Measurements from ENCODE around the gene SP140L.

The SP140L gene

GRCh38 chr2:230317366-230317765 is 9.6 kb upstream of the SP140L start:
- Mint-ChIP-seq H3K27me3 (ENCODE audit: low read depth) (no peaks in the 10 kb centered on the region), H3K9me3 (peaks cover 9% of the 10 kb centered on the region), H3K4me1 (ENCODE audit: low read depth) (peaks cover 54% of the 10 kb centered on the region), H3K4me3 (no peak overlapping the region), H3K36me3 (ENCODE audit: low read depth) (peaks cover 57% of the 10 kb centered on the region), H3K27ac (peak overlapping the region; percentile 91)

GRCh38 chr2:230318190-230319121 is 8.5 kb upstream of the SP140L start:
- H3K36me3 Mint-ChIP-seq (ENCODE audit: low read depth) = peaks cover 52% of the 10 kb centered on the region
- H3K27ac Mint-ChIP-seq = peak overlapping the region; percentile 91
- peaks cover 14% of the 10 kb centered on the region for H3K9me3 Mint-ChIP-seq
- H3K27me3 Mint-ChIP-seq (ENCODE audit: low read depth) = no peaks in the 10 kb centered on the region
- peak overlapping the region; percentile 74 for H3K4me3 Mint-ChIP-seq
- peaks cover 59% of the 10 kb centered on the region for H3K4me1 Mint-ChIP-seq (ENCODE audit: low read depth)

- H3K27me3 Mint-ChIP-seq (ENCODE audit: low read depth) = no peaks in the 10 kb centered on the region
- peaks cover 14% of the 10 kb centered on the region for H3K9me3 Mint-ChIP-seq
- peaks cover 57% of the 10 kb centered on the region for H3K4me1 Mint-ChIP-seq (ENCODE audit: low read depth)
- peak overlapping the region; percentile 74 for H3K4me3 Mint-ChIP-seq
- H3K36me3 Mint-ChIP-seq (ENCODE audit: low read depth) = peaks cover 43% of the 10 kb centered on the region
- peak overlapping the region; percentile 91 for H3K27ac Mint-ChIP-seq
These were observed 7.7 kb upstream of the SP140L start for GRCh38 chr2:230319211-230319862.

- Mint-ChIP-seq H3K4me1 (ENCODE audit: low read depth) (peaks cover 59% of the 10 kb centered on the region), H3K27me3 (ENCODE audit: low read depth) (no peaks in the 10 kb centered on the region), H3K36me3 (ENCODE audit: low read depth) (peaks cover 35% of the 10 kb centered on the region), H3K9me3 (peaks cover 14% of the 10 kb centered on the region), H3K4me3 (no peak overlapping the region), H3K27ac (peak overlapping the region; percentile 58)
These were observed 6.0 kb upstream of the SP140L start for GRCh38 chr2:230321031-230321430.

- Mint-ChIP-seq H3K27ac (peak overlapping the region; percentile 16), H3K36me3 (ENCODE audit: low read depth) (peaks cover 38% of the 10 kb centered on the region), H3K4me3 (peak overlapping the region; percentile 5), H3K4me1 (ENCODE audit: low read depth) (peaks cover 60% of the 10 kb centered on the region), H3K27me3 (ENCODE audit: low read depth) (no peaks in the 10 kb centered on the region), H3K9me3 (peaks cover 14% of the 10 kb centered on the region)
These were observed 4.2 kb upstream of the SP140L start for GRCh38 chr2:230322561-230323384.

DNA sequence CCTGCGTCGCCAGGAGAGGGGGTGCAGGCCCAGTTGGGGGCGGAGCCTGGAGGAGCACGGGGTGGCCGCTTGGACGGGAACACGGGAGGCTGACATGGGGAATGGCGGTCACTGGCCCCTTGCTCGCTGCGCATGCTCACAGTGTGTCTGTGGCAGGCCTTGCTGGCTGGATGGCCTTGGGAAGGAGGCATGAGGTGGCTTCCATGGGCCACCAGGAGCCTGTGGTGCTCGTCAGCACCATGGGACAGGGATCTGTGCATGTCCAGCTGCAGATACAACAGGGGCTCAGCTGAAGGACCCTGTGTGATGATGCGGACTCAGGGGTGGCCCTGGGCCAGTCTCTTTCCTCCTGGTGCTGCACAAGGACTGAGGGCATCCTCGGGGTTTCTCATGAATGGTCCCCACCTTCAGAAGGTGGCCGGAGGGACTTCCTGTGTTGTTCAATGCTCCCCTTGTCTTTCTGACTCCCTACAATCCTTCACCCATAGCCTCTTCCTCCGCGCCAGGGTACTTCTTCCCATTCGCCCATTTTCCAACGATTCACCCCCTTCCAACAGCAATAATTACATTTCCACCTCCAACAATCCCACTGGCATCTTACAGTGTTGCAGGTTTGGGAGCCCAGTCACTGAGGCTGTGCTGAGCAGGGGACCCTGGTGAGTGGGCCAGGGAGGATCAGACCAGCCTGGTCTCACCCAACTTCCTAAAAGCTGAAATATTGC is 3.4 kb upstream of the SP140L start:
- Mint-ChIP-seq H3K4me3 (no peak overlapping the region), H3K9me3 (peaks cover 14% of the 10 kb centered on the region), H3K36me3 (ENCODE audit: low read depth) (peaks cover 35% of the 10 kb centered on the region), H3K27me3 (ENCODE audit: low read depth) (no peaks in the 10 kb centered on the region), H3K27ac (peak overlapping the region; percentile 26), H3K4me1 (ENCODE audit: low read depth) (peaks cover 56% of the 10 kb centered on the region)

- Mint-ChIP-seq H3K4me3 (no peak overlapping the region), H3K9me3 (peaks cover 14% of the 10 kb centered on the region), H3K36me3 (ENCODE audit: low read depth) (peaks cover 40% of the 10 kb centered on the region), H3K27ac (no peak overlapping the region), H3K4me1 (ENCODE audit: low read depth) (peaks cover 55% of the 10 kb centered on the region), H3K27me3 (ENCODE audit: low read depth) (no peaks in the 10 kb centered on the region)
These were observed 2.5 kb upstream of the SP140L start for GRCh38 chr2:230324503-230324902.

GRCh38 chr2:230325316-230326243 is 1.4 kb upstream of the SP140L start:
- Mint-ChIP-seq H3K9me3 (peaks cover 11% of the 10 kb centered on the region), H3K4me3 (peak overlapping the region; percentile 89), H3K36me3 (ENCODE audit: low read depth) (peaks cover 48% of the 10 kb centered on the region), H3K27me3 (ENCODE audit: low read depth) (no peaks in the 10 kb centered on the region), H3K27ac (peak overlapping the region; percentile 35), H3K4me1 (ENCODE audit: low read depth) (peaks cover 58% of the 10 kb centered on the region)

DNA sequence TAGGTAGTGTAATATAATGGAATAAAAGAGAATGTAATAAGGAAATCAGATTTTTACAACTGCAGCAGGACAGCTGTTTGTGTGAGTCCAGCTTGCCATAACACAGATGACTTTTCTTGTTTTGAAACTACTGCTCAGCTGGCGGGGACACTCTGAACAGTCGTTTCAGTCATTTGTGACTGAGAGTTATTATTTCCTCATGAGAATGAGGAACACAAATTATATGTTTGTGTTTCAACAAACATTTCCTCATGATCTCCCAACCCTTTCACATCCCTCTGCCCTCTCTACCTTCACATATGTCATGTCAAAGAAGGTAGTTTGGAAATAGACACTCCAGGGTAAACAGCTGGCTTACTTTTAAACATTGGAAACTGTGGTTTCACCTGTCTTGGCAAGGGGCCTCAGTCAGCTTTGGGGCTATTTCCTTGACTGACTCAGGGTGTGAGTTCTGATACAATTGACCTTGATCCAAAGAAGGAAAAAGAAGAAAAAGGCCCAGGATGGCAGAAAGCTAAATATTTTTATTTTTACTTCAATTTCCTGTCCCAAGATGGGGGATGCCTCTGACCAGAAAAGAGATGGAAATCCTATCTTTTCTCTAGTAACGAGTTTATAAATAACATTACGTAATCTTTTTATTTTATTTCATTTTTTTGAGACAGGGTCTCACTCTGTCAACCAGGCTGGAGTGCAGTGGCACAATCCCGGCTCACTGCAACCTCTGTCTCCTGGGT is 593 bp downstream of the SP140L start:
- Mint-ChIP-seq H3K9me3 (peaks cover 3% of the 10 kb centered on the region), H3K4me1 (ENCODE audit: low read depth) (peaks cover 62% of the 10 kb centered on the region), H3K4me3 (peak overlapping the region; percentile 89), H3K36me3 (ENCODE audit: low read depth) (peaks cover 47% of the 10 kb centered on the region), H3K27ac (peak overlapping the region; percentile 97), H3K27me3 (ENCODE audit: low read depth) (no peaks in the 10 kb centered on the region)

DNA sequence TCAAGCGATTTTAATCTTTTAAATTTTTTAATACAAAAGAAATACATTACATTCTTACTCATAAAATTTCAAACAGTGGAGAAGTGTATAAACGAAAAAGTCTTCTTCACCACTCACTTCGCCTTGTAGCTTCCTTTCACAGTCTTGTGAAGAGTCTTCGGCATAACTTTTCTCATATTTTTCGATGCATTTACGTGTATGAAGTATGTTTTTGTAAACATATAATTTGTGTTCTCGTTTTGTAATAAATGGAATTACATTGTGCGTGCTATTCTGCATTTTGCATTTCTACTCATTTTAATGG is 1.1 kb downstream of the SP140L start:
- Mint-ChIP-seq H3K4me3 (peak overlapping the region; percentile 89), H3K36me3 (ENCODE audit: low read depth) (peaks cover 48% of the 10 kb centered on the region), H3K27me3 (ENCODE audit: low read depth) (no peaks in the 10 kb centered on the region)

DNA sequence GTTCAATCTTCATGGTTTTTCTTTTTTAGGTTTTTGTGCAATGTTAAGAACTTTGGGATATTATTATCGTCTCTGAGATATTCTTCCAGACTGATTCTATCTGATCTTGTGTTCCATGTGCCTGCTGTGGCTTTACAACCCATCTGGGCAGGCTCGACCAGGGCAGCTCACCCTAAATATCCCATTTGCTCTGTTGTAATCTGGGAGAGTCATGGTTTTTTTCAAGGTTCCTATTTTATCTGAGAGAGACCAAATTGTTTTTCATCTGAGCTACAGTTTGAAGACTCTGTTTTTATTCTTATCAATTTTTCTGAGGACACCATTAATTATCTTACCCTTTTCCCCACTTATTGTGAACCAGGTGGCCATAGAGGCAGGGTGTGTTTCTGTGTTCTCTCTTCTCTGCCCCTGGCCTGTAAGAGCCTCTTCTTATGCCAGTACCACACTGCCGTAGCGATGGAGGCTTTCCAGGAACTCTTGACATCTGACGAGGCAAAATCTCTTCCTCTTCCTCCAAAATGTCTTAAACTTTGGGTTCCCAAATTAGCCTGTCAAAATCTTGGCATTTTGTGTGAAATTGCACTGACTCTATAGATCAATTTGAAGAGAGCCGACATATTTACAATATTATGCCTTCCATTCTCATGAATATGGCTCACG is 3.1 kb downstream of the SP140L start:
- Mint-ChIP-seq H3K27me3 (ENCODE audit: low read depth) (no peaks in the 10 kb centered on the region), H3K9me3 (no peaks in the 10 kb centered on the region), H3K4me3 (peak overlapping the region; percentile 89), H3K27ac (peak overlapping the region; percentile 97), H3K4me1 (ENCODE audit: low read depth) (peaks cover 72% of the 10 kb centered on the region), H3K36me3 (ENCODE audit: low read depth) (peaks cover 59% of the 10 kb centered on the region)

More for the DNA sequence above, 1.1 kb downstream of the SP140L start:
- Mint-ChIP-seq H3K9me3 (no peaks in the 10 kb centered on the region), H3K27ac (peak overlapping the region; percentile 97), H3K4me1 (ENCODE audit: low read depth) (peaks cover 61% of the 10 kb centered on the region)

DNA sequence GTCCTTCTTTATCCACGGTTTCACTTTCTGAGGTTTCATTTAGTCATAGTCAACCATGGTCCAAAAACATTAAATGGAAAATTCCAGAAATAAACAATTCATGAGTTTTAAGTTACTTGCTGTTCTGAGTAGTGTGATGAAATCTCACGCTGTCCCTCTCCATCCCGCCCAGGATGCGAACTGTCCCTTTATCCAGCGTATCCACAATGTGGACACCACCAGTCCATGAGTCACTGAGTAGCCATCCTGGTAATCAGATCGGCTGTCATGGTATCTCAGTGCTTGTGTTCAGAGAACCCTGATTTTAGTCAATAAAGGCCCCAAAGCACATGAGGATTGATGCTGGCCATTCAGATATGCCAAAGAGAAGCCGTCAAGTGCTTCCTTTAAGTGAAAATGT is 3.7 kb downstream of the SP140L start:
- peaks cover 64% of the 10 kb centered on the region for H3K36me3 Mint-ChIP-seq (ENCODE audit: low read depth)
- H3K27ac Mint-ChIP-seq = peak overlapping the region; percentile 97
- peak overlapping the region; percentile 89 for H3K4me3 Mint-ChIP-seq
- no peaks in the 10 kb centered on the region for H3K9me3 Mint-ChIP-seq
- H3K4me1 Mint-ChIP-seq (ENCODE audit: low read depth) = peaks cover 72% of the 10 kb centered on the region
- no peaks in the 10 kb centered on the region for H3K27me3 Mint-ChIP-seq (ENCODE audit: low read depth)
